Measurements from ENCODE around the gene ERN1. TPM values are rescaled to one million over a fixed set of nuclear protein-coding genes. Genes with fewer than 3 reads are reported as not detected.
A peak's percentile ranks its signal among the peaks of the same experiment; 100 is the strongest.
"Not testable (repeated sequence)": the region's sequence is repeated elsewhere in the genome, so short reads cannot be mapped to it uniquely, and the experiment has no call there.

The ERN1 gene
- total RNA-seq (2014; rRNA removed; shearing (Covaris generic)) = 13.4 and 14.0 TPM in 2 replicates
- 12.1 and 22.5 TPM in 2 replicates for polyA plus RNA-seq (2014; cell fraction: nucleus; rRNA removed)

DNA sequence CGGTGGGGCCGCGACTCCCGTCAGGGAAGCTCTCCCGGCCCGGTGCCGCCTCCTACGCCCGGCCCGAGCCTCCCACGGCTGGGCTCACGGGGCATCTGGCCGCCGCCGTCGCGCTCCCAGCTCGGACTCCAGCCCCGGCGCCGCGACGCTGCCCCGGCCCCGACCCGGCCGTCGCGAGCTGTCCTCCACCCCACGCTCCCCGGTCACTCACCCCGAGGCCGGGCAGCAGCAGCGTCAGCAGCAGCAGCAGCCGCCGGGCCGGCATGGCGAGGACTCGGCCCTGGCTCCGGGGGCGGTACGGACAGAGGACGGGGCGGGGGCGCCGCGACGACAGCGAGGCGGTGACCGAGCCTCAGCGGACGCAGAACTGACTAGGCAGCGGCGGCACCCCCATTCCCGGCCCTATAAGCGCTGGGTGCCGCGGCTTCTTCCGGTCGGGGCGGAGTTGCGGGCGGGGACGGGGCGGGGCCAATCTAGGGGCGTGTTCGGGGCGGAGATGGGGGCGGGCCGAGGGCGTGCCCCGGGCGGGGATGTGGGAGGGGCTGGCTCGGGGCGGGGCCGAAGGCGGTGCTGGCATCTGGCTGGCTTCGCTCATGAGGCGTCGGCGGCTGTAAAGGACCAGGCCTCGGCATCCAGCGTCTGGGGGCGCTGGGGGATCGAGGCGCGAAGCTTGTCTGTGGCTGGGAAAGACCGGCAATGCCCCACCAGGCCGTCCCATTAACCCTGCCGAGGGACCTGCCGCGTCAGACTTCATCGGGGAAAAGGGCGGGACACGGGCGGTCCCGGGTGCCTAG, at the start of gene ERN1:
ERN1 (minus strand) TSS at position 380 of the 794 bp plus-strand sequence; CDS start at position 265, 115 bp downstream.
- peak; percentile 93 for DNase-seq (ENCODE audit: extremely low read depth, low read depth)

DNA sequence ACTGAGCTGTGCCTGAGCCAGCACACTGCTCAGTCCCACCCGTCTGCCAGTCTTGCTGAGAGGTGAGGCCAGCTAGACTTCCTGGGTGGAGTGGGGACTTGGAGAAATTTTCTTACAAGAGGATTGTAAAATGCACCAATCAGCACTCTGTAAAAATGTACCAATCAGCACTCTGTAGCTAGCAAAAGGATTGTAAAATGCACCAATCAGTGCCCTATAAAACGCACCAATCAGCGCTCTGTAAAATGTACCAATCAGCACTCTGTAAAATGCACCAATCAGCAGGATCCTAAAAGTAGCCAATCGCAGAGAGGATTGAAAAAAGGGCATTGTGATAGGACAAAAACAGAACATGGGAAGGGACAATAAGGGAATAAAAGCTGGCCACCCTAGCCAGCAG, 49.1 kb upstream of the ERN1 start:
- DNase-seq (ENCODE audit: extremely low read depth, low read depth) = not testable (repeated sequence)

DNA sequence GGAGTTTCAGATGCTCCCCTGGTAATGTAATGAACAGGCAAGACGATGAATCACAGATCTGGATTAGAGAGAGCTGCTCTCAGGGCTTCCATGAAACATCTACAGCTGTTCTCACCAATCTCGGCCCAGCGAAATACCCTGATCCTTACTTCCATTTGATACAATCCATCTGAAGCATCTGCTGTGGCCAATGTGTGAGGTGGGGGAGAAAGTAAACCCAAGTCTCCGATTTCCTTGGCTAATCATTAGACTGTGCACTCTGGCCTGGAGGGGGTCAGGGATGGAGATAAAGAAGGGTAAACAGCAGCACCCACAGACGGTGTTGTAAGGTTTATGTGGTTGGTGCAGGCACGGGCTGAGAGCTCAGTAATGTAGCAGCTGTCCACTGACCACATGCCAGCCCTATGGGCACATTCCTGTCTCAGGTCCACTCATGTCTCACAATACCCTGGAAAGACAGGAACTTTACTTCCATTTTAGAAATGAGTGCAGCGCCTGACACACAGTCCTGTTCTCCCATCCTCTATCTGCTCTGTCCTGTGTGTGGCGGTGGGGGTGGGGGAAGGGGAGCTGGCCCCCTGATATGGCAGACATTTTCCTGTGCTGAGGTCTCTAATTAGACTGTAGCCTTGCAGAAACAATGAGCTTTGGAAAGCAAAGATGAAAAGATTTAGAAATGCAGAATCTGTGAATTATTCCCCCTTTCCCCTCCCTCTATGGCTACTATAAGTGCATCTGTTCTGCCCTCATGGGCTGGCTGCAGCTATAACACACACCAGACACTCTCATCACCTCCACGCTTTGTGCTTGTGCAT, 48.3 kb upstream of the ERN1 start:
- DNase-seq (ENCODE audit: extremely low read depth, low read depth) = no peak

DNA sequence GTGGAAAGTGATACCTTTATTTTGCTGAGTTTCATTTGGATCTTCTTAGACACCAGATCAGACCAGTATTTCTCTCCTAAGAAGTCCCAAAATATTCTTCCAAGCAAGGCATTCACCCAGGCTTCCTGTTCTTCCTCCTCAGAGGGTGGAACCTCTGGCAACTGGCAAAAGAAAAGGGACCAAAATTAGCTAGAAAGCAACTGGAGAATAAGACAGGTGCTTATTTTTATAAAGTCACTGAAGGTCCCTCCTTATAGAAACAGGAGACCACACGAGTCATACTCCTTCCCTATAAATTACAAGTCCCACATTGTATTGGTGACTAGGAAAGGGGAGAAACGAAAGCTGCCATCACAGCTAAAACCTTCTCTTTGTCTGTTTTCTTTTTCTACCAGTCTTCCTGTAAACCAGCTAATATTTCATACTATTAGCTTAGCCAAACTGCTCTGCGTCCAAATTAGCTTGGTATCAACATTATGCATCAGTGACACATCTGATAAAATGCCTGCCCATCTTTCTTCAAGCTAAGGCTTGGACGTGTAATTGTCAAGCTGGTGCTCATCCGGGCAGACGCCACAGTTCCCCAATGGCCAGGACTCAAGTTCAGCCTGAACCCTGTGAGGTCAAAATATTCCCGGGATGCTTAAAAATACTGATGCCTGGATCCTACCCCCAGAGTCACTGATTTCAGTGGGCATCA, 47.5 kb upstream of the ERN1 start:
- DNase-seq (ENCODE audit: extremely low read depth, low read depth) = no peak

DNA sequence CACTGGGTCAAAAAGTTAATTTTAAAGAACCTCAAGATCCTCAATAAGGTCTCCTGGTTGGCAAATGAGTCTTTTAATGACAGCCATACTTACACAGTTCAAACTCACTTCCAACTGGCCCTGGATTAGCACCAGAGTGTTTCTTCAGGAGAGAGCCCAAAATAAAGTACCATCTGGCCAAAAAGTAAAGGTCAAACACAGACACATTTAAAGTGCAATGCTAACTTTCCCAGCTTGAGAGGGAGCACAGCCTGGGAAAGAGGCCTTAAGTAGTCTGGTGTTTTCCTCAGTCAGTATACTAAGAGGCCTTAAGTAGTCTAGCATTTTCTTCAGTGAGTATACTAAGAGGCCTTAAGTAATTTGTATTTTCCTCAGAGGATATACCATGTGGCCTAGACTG, 46.6 kb upstream of the ERN1 start:
- no peak for DNase-seq (ENCODE audit: extremely low read depth, low read depth)

DNA sequence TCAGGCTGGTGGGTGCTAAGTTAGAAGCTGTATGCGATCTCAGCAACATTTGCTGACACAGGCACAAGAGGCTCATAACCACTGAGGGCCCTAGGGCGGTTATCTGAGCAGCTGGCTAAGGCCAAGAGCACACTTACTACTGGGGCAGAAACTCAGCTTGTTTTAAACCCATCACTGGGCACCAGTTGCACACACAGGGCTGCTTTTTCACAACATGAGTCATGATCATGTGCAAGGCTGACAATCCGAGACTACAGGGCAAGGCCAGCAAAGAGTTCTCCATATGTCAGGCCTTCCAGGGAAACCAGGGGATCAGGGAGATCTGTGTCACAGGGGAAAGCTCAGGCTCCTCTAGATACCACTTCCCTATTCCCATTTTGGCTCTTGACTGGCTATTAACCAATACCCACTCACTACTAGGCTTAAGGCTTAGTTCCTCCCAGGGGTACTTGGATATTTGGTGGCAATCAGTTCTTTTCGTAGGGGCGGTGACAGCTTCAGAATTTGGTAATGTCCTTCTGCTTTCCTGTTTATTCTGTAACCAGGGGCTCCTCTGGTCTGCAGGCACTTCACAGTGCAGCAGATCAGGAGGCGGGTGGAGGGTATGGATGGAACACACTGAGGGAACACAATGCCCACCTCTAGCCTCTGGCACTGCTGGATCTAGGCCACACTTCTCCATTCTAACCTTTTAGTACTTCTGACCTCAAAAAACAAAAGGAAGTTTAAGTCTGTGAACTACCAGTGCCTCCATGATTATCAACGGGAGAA, 44.9 kb upstream of the ERN1 start:
- no peak for DNase-seq (ENCODE audit: extremely low read depth, low read depth)

DNA sequence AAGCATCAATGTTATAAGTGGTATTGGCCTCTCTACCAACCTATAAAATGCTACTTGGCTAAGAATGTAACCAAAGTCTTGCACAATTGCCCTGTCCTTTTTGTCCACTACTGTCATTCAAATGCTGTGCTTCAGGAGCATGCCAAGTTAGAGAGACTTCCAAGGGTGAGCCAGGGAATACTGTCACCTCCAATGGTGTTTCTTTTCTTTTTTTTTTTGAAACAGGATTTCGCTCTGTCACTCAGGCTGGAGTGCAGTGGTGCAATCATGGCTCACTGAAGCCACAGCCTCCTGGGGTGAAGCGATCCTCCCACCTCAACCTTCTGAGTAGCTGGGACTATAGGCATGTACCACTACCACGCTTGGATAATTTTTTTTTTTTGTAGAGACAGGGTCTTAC, 43.7 kb upstream of the ERN1 start:
- DNase-seq (ENCODE audit: extremely low read depth, low read depth) = no peak

DNA sequence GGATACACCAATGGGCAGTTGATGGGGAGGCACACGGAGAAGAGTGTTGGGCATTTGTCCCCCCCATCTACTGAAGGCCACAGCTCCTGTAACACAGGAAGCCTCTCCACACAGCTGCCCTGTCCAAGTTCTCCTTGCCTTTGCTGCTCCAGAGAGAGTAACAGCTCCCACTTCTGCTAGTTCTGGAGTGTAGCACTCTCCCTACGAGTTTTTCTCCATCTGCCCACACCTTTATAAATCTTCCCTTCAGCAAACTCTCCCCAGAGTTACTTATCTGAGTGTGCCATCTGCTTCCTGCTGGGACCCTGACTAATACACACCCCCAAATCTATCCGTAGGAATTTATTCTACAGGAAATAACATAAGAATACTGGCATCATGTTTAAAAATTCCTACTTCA, 42.6 kb upstream of the ERN1 start:
- no peak for DNase-seq (ENCODE audit: extremely low read depth, low read depth)

DNA sequence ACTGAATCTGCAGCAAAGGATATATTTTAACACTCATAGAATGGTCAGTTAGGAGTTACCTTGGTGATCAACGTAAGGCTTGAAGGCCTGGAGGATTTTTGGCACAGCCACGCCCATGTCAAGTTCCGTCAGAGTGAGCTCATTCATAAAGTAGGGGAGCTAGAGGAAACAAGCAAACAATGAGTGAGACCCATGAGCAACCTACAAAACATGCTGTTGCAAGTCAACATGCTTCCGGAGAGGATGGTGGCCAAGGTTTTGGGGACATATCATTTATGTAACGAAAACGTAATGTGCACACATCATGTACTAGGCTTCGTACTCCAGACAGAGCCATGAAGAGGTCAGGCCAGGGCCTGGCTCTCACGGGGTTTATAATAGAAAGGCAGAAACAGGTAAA, 41.1 kb upstream of the ERN1 start:
- DNase-seq (ENCODE audit: extremely low read depth, low read depth) = no peak

DNA sequence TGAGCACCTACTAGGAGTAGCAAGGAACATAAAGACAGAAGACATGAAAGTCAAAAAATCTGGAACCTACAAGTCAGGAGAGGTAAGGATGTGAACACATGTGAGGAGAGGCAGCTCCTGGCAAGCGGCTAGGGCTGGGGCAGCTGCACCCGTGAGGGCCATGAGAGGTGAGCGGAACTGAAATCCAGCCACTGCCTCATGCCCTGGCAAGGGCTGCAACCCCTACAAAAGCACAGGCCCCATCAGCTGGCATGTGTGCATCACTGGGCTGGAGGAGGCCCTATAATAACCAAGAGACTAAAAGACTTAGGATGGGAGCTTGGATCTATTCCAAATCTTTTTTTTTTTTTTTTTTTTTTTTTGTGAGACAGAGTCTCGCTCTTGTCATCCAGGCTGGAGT, 40.3 kb upstream of the ERN1 start:
- no peak for DNase-seq (ENCODE audit: extremely low read depth, low read depth)

DNA sequence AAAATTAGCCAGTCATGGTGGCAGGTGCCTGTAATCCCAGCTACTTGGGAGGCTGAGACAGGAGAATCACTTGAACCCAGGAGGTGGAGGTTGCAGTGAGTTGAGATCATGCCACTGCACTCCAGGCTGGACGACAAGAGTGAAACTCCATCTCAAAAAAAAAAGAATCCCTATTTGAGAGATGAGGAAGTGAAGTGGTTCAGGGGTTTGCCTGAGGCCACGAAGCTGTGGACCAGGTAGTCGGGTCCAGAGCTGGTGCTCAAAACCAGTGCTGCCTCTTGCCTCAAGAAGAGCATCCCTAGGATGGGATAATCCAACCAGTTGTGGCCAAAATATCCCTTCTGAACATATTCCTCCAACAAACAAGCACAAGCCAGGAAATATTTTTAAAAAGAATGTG, 37.7 kb upstream of the ERN1 start:
- not testable (repeated sequence) for DNase-seq (ENCODE audit: extremely low read depth, low read depth)

DNA sequence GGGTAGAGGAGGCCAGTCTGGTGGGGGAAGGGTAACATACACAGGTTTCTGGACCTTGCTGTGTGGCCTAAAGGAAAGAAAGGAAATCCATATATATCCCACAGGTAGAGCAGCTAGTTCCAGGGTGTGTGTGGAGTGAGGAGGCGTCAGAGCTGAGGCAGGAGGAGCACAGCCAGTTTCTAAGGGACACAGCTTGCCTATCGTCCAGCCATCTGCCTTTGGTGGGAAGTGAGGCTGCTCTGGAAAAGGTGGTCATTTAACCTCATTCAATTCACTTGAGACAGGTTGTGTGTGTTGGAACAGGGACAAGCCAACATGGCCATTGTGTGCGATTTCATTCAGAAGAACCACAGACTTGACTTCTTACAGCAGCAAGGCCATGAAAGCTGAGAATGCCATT, 36.9 kb upstream of the ERN1 start:
- no peak for DNase-seq (ENCODE audit: extremely low read depth, low read depth)

DNA sequence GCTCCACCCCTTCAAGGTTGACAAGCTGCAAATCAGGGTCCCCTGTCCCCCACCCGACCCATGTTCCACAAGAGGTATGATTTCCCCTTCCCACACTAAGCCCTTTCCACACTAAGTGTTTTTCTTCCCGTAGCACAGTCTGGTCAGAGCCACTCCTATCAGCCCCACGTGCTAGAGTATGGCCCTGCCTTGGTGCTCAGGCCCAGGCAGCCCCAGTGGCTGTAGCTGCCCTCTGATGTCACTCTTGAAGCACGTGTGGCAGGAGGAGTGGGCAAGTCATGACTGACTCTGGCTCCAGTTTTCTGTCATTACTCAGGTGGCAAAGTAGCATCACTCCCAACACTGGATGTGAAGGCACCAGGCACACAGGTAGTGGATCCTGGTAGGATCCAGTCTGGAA, 35.4 kb upstream of the ERN1 start:
- no peak for DNase-seq (ENCODE audit: extremely low read depth, low read depth)

DNA sequence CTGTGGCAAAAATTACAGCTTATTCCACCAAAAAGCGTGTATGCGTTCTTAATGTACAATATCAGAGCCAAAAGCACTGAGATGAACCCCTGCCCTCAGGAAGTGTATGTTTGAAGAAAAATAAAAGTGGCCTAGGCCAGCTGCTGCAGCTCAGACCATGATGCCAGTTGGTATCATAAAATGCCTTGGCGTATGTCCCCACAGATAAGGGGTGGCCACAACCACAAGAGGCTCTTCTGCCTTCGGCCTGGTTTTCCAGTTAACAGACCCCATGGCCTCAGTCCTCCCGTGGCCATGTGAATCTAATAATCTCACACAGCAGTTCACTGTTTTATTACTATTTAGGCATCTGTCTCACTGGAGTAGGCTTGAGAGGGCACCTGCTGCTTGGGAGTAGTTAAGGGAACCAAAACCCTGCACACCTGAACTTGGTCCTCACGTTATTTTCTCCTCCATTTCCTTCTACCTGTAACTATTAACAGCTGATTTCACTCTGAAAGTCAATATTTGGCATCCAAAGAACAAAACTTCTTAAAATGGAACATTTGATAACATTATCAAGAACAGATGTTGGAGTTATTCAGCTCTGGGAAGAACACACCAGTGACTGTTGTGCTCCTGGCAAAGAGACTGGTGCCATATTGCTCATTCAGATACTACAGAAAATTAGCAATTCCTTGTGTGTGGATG, 34.8 kb upstream of the ERN1 start:
- DNase-seq (ENCODE audit: extremely low read depth, low read depth) = no peak

DNA sequence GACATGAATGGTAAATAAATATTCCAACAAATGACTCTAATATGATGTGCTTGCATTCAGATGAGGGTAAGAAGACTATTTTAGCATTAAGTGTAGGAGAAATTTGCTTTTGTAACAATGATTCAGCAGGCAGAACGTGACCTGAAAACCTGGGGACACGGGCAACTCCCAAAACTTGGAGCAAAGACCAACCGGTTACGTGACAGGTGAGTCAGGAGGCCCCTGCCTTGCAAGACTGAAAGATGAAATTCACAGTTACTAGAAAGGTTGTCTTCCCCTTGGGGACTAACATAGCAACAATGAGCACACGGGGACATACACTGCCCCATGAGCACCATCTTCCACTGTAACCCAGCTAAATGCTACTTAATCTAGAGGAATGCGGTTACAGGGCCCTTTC, 33.5 kb upstream of the ERN1 start:
- no peak for DNase-seq (ENCODE audit: extremely low read depth, low read depth)

DNA sequence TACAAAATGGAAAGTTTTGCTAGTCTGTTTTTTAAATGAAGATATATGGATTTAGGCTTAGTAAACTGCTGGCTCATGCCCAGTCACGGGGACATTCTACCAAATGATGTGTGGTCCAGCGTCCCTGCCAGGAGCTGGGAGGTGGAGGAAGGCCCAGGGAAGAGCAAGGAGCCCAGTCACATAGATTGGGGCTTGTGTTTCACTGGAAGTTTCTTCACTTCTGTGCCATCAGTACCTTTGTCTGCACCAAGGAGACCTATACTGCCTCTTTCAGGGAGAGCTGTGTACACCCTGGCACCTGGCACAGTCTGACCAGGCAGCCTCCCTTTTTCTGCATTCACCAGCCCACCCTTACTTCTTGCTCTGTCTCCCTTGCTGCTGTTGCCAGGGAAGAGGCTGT, 32.6 kb upstream of the ERN1 start:
- no peak for DNase-seq (ENCODE audit: extremely low read depth, low read depth)

DNA sequence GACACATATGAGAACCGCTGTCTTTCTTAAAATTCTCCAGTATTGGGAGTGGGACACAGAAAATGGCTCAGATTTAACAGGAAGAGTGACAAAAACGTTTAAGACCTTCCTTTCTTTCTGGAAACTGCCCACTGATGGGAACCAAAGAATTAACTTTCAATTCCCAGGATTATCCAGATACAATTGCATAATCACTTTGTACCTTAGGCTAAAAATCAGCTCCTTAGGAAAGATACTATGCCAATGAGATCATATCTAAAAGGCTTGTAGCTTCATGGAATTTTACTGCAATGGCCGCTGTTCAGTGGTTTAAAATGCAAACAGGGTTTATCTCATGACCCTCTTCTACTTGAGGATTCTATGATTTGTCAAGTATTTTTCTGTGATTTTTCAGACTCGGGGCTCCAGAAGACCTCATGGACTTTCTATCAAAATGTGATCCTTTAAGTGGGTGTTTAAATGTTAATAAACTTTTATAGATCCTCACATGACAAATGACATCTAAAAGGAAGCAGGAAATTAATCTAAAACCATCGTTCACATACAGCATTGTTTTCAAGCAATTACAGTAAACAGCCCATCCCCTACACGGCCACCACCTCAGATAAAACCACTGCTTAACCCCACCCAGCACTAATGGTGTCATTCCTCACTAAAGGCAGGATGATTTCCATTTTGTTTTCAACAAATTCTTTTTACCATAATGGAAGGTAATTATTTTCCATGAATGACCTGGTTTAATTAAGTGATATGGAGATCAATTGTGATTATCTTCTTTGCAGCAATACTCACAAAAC, 31.6 kb upstream of the ERN1 start:
- DNase-seq (ENCODE audit: extremely low read depth, low read depth) = no peak

DNA sequence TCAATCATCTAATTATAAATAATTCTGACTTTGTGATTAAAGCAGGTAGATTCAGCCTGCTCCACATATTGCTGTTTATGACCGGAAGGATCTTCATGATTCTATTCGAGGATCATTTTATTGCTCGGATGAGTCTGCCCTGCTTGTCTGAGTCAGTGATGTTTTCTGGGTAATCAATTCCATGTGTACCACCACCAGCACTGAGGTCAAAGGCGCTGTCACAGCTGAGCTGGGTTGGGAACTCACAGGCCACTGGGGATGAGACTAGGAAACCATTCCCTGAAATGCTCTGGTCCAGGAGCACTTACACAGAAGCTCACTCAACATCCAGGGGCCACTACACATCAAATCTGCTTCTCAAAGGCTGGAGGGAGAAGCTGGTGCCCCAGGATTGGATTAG, 30.4 kb upstream of the ERN1 start:
- DNase-seq (ENCODE audit: extremely low read depth, low read depth) = no peak
